ENCODE results near the gene RGMA. TPM values are rescaled to one million over a fixed set of nuclear protein-coding genes. Genes with fewer than 3 reads are reported as not detected.

Gene RGMA
- total RNA-seq, 1 experiment from 2014 or later: 3.3 TPM

- H3K9me3 ChIP-seq (ENCODE audit: insufficient read depth, low read depth): no peaks in the 10 kb centered on the region
- intact Hi-C loops (cut with micrococcal nuclease; ENCODE audit: unreplicated experiment): loop anchor here (5.0 to 10.0 kb wide), 2 partner anchors 51 to 939 kb away; partner anchors contain the start of gene RGMA
- H4K20me1 ChIP-seq (ENCODE audit: insufficient read depth): no peaks in the 10 kb centered on the region
- BruUV-seq (replicated peaks): no TSS peak
- no peak overlapping the region for H2AFZ ChIP-seq
- H3K4me1 ChIP-seq (replicated peaks; ENCODE audit: insufficient read depth): no peaks in the 10 kb centered on the region
- POLR2A ChIA-PET (ENCODE audit: unreplicated experiment): no interaction called here
- TF ChIP-seq EZH2 (IDR thresholded peaks at IDR 0.05; ENCODE audit: low read depth): no peak
- TF ChIP-seq, protein P1, sequence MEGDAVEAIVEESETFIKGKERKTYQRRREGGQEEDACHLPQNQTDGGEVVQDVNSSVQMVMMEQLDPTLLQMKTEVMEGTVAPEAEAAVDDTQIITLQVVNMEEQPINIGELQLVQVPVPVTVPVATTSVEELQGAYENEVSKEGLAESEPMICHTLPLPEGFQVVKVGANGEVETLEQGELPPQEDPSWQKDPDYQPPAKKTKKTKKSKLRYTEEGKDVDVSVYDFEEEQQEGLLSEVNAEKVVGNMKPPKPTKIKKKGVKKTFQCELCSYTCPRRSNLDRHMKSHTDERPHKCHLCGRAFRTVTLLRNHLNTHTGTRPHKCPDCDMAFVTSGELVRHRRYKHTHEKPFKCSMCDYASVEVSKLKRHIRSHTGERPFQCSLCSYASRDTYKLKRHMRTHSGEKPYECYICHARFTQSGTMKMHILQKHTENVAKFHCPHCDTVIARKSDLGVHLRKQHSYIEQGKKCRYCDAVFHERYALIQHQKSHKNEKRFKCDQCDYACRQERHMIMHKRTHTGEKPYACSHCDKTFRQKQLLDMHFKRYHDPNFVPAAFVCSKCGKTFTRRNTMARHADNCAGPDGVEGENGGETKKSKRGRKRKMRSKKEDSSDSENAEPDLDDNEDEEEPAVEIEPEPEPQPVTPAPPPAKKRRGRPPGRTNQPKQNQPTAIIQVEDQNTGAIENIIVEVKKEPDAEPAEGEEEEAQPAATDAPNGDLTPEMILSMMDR (conservative IDR thresholded peaks at IDR 0.05): peak; percentile 66
- no peak overlapping the region for H3K4me3 ChIP-seq
- CTCF ChIA-PET: interaction anchor here (1.0 kb wide), 1 partner anchor 938 kb away, joined by 3 read pairs; no protein-coding TSS in a partner anchor
- no peak overlapping the region for H3K27ac ChIP-seq
- DNase-seq: no peak
- H3K79me2 ChIP-seq (ENCODE audit: low read depth): no peaks in the 10 kb centered on the region
- H3K27me3 ChIP-seq (ENCODE audit: insufficient read depth, low read depth): no peaks in the 10 kb centered on the region
- no peaks in the 10 kb centered on the region for H3F3A ChIP-seq (ENCODE audit: insufficient read depth, low read depth)
- H3K4me2 ChIP-seq: no peak overlapping the region
- no peaks in the 10 kb centered on the region for H3K36me3 ChIP-seq (ENCODE audit: low read depth)
- H3K9me2 ChIP-seq (ENCODE audit: insufficient read depth): no peaks in the 10 kb centered on the region
Measured at GRCh38 chr15:93035953-93036810, 52.8 kb downstream of the RGMA start.

- Histone ChIP-seq H2AFZ (no peak overlapping the region), H3K27ac (no peak overlapping the region), H3K4me3 (no peak overlapping the region), H3K36me3 (ENCODE audit: low read depth) (no peaks in the 10 kb centered on the region), H3F3A (ENCODE audit: insufficient read depth, low read depth) (no peaks in the 10 kb centered on the region), H3K79me2 (ENCODE audit: low read depth) (no peaks in the 10 kb centered on the region), H4K20me1 (ENCODE audit: insufficient read depth) (no peaks in the 10 kb centered on the region), H3K27me3 (ENCODE audit: insufficient read depth, low read depth) (no peaks in the 10 kb centered on the region), H3K4me1 (replicated peaks; ENCODE audit: insufficient read depth) (no peaks in the 10 kb centered on the region), H3K9me3 (ENCODE audit: insufficient read depth, low read depth) (no peaks in the 10 kb centered on the region), H3K4me2 (no peak overlapping the region), H3K9me2 (ENCODE audit: insufficient read depth) (no peaks in the 10 kb centered on the region)
- ChIA-PET CTCF (interaction anchor here (1.0 kb wide), 1 partner anchor 939 kb away, joined by 3 read pairs; no protein-coding TSS in a partner anchor), POLR2A (ENCODE audit: unreplicated experiment) (no interaction called here)
- no TSS peak for BruUV-seq (replicated peaks)
- DNase-seq: no peak
- intact Hi-C loops (cut with micrococcal nuclease; ENCODE audit: unreplicated experiment): loop anchor here (5.0 to 10.0 kb wide), 2 partner anchors 52 to 939 kb away; partner anchors contain the start of gene RGMA
- TF ChIP-seq, protein P1 (conservative IDR thresholded peaks at IDR 0.05): no peak
- no peak for TF ChIP-seq EZH2 (IDR thresholded peaks at IDR 0.05; ENCODE audit: low read depth)
Measured at GRCh38 chr15:93035092-93035915, 53.7 kb downstream of the RGMA start.

DNA sequence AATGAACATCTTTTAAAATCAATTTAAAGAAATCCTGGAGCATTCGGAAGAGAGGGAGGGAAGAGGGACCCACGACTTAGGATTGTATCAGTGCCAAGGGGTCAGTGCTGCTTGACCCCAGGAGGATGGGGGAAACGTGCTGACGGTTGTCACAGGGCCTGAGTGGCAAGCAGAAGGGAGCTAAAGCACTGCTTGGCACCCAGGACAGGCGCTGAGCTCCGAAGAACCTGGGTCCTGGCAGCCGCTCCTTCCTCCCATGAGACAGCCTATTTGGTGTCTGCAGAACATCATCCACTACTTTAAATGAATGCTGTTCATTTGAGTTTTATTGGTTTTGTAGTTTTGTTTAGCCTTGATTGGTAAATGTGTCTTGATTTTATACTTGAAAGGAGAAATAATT lies 54.5 kb downstream of the RGMA start:
- H3K4me1 ChIP-seq (replicated peaks; ENCODE audit: insufficient read depth): no peaks in the 10 kb centered on the region
- peaks cover 3% of the 10 kb centered on the region; the same call in 1 of the 2 replicates for H3F3A ChIP-seq (ENCODE audit: insufficient read depth, low read depth)
- H4K20me1 ChIP-seq (ENCODE audit: insufficient read depth): no peaks in the 10 kb centered on the region
- no peak for DNase-seq
- no peak overlapping the region for H2AFZ ChIP-seq
- BruUV-seq (replicated peaks): no TSS peak
- no peak overlapping the region for H3K4me2 ChIP-seq
- H3K27ac ChIP-seq: no peak overlapping the region
- H3K79me2 ChIP-seq (ENCODE audit: low read depth): no peaks in the 10 kb centered on the region
- intact Hi-C loops (cut with micrococcal nuclease; ENCODE audit: unreplicated experiment): loop anchor here (5.0 to 10.0 kb wide), 2 partner anchors 940 to 1288 kb away; no protein-coding TSS in a partner anchor
- ChIA-PET POLR2A (ENCODE audit: unreplicated experiment) (no interaction called here), CTCF (no interaction called here)
- H3K9me3 ChIP-seq (ENCODE audit: insufficient read depth, low read depth): no peaks in the 10 kb centered on the region
- H3K4me3 ChIP-seq: no peak overlapping the region
- H3K36me3 ChIP-seq (ENCODE audit: low read depth): no peaks in the 10 kb centered on the region
- H3K9me2 ChIP-seq (ENCODE audit: insufficient read depth): no peaks in the 10 kb centered on the region
- no peak for TF ChIP-seq EZH2 (IDR thresholded peaks at IDR 0.05; ENCODE audit: low read depth)
- TF ChIP-seq, protein P1 (conservative IDR thresholded peaks at IDR 0.05): no peak
- no peaks in the 10 kb centered on the region for H3K27me3 ChIP-seq (ENCODE audit: insufficient read depth, low read depth)

Measured in PC-9 (cell line).